SIG-M5 (cell line): ENCODE measurements around the gene VEZF1.

Experiments
- DNase-seq: peaks from one replicate; lab custom pipeline; 2025; lab: John Stamatoyannopoulos, UW

Gene VEZF1

DNA sequence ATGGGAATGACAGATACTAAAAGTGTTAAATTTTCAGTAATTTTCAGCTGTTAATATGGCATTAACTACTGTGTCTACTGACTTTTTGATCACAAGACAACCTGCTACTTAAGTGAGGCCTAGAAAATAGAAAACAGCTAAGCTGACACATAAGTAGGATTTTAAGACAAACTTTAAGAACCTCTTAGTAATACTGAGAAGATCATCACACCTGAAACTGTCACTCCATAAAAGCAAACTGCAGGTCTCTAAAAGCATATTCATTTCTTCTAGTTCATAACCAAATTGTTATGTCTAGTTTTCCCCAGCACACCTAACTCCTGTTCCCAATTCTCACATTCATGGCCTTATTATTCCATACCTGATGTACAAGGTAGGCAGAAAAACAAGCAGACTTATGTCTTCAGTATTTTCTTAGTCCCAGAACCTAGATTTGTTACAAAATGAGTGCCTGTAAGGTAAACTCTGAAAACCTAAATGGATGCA lies 11.0 kb upstream of the VEZF1 start:
- no peak for DNase-seq

DNA sequence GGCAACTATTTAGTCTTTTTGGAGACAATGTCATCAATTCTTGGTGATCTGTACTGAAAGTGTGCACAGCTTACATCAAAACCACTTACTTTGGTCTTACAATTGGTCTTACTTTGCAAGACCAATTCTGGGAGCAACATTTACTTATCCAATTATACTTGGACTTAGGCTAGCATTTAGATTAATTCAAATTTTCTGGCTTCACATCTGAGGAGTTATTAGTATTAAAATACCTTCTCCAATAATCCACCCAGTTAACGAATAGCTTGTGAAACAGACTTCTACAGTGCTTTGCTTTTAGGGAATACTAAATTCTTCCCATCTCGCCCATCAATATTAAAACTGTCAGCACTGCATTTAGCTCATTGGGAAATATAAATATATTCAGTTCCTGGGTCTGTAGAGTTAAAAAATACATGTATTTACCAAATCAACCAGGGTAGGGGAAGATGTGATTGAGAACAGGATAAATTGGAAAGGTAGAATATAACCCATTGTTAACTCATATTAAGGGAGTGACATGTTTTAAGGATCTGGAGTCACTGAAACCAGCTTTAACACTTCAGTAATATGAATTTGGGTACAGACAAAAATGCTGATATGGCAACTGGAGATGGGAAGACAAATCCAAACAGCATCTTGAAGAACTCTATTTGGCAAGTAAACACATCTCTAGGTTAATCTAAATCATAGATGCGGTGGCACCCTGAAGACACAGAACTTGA lies 9.2 kb upstream of the VEZF1 start:
- no peak for DNase-seq

DNA sequence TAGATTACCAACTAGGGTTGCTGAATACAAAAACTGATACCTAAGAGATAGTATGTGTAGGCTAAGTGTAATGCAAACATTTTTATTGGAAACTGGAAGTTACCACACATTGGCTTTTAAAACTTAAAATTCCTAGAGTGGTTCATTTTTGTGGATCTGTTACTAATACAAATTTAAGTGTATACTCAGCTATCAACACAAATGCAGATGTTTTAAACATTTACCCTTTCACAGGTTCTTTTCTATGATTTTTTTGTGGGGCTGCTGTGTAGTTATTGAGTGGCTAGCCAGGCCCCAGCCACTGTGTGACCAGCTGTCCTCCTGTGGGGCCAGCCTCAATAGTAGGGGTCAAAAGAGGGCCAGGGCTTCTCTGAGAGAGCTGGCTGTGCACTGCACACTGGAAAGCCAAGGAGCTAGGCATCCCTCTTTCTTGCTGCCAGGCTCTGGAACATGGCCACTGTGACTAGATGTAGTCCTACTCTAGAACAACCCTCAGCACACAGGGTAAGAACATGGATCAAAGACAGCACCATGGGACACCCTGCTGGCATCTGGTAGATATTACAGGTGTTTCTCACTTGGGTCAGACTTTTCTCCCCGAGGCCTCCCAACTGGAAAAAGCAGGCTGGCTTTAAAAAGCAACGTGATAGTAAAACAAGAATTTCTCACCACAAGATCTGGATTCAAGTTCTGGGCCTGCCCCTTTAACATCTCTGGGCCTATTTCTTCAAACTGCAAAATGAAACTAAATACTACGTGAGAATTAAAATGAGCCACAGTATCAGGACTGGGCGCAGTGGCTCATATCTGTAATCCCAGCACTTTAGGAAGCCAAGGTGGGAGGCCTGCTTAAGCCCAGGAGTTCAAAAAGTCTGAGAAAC lies 7.3 kb upstream of the VEZF1 start:
- no peak for DNase-seq

DNA sequence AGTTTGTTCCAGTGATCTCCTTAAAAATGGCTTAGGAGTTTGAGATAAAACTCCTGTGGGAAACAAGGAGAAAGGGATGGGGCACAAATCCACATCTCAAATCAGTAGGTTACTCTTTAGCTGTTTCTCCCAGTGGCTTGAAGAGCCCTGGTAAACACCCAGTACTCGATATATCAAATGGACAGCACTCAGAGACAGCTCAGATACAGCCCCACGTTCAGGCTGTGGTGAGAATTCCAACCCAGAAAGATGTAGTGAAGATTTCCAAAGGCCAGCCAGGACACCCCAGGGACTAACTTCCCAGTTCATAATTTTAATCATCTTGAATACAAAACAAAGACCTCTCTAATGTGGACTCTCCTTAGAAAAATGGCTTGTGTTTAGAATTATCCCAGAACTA lies 6.4 kb upstream of the VEZF1 start:
- no peak for DNase-seq

DNA sequence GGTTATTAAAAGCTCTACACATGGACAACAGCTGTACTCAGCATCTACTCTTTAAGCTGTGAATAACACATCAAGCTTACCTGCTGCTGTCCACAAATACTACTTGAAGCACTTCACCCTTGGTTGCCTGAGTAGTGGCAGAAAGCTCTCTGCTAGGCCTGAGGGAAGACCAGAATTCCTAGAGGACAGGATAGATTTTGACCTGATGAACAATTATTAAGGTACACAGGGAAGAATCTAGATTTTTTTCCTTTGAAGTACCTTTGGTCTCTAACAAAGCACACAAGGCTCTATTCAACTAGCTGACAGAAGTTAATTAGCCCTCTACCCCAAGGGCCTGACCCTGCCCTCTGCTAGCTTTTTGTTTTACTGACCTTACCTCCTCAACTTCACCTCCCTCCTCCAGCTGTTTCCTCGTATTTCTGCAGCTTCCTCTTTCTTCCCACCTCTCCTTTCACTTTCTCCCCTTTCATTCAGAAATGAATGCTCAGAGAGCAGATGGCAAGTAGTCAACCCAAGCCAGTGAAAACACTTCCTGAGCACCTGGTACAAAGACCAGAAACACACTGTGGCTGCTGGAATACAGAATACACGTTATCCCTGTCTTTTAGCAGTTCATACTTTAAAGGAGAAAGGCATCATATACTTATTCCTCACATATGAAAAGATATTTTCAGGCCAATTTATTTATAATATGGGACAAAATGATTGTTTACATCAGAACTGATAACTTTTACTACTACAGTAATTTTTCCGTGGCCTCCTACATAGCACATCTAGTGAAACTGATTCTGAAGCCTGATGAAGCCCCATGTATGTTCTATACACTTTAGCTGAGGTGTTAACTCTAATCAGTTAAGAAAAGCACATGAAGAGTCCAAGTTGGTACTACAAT lies 5.7 kb upstream of the VEZF1 start:
- DNase-seq, result no peak

DNA sequence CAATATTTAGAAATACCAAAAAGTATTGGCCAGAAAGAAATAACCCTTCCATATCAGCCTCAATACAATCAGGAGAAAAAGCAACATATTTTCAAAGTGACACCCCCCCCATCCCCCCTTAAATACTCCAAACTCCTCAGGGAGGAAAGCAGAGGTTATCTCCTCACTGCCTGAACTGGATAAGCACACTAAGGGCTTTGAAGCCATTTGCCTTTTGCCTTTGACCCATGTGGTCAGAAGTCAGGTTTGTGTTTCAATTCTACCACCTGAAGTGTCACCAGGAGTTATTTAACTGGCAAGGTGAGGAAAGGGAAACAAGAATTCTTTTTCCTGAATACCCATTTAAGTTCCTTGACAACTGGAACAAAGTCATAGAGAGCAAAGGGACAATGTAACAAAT lies 3.5 kb upstream of the VEZF1 start:
- no peak for DNase-seq

DNA sequence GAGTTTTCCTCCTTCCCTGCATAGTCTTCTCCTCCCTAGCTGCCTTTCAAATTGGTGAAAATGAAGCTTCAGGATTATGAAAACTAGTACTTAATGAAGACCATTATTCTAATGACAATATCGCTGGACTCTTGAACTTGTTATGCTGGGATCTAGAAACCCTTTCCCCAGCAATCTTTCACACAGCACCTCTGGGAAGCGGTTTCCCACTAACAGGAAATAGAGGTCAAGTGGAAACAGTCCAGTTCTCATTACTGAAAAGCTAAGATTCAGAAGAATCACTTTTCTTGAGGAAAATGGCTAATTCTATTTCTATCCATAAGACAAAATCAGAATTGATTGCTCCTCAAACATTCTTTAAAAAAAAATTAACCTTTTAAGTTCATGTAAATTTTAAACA lies 2.0 kb upstream of the VEZF1 start:
- no peak for DNase-seq

DNA sequence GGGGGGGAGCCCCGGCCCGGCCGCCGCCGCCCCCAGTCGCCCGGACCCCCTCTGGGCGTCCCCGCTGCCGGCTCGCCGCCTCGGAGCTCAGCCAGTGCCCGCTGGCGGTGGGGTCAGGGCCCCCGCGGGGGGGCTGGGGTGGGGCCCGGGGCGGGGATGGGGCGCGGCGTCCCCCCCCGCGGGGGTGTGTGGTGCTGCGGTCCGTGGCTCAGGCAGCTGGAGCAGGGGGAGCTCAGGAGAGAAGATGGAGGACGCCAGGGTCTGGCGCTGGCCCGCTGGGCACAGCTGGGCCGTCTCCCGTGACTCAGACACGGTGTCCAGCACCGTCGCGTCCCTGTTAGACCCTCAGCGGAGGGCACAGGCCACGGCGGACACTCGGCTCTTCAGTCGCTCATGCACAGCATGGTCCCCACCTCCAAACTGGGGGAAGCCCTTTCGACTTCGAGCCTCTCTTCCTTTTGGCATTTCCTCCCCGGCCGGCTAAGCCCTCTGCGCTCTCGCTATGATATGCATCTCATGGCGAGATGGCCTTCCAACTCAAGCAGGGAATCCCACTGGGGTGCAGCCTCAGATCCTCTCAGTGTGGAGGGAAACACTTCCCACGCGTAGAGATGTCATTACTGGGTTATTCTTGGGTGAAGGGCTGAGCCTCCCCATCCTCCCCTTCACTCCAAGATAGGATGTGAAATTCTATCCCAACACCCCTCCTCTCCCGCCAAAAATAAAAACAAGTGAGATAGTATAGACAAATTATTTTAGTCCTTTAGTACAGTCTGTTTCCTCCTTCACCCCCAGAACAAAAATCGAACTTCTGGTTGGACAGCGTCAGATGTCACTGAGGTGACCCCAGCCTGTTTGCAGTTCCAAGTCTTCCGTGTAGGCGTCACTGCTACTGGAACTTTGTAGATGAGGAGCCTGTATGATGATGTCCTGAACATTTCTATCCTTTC lies 522 bp upstream of the VEZF1 start:
- no peak for DNase-seq

DNA sequence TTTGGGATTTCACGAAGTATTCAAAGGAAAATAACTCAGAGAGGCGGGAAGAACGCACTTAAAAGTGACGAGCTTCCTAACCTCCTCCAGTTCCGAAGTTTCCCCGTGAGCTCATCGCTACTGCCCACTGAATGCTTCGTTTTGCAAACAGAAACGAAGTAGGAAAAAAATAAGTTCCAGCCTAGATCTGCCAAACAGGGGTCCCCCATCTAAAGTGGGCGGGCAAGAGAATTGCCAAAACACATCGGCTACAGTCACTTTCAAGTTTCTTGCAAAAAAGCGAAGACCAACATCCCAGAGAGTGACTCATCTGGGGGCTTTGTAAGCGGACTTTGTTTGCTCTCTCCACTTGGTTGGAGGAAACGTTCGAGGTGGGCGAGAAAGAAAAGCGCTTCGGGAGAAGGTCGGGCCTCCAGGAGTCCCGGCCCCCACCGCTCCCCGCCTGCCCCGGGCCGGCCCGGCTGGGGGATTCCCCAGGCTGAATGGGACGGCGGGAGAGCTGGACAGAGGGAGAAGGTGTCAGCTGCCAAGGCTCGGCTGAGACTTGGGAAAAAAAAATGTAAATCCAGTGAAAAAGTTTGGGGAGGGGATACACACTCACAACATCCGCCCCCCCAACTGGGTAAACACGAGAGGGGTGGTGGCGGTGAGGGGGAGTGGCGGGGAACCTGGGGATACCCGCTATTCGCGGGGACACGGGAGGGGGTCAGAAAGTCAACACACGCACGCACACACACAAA lies 1.0 kb downstream of the VEZF1 start:
- no peak for DNase-seq

DNA sequence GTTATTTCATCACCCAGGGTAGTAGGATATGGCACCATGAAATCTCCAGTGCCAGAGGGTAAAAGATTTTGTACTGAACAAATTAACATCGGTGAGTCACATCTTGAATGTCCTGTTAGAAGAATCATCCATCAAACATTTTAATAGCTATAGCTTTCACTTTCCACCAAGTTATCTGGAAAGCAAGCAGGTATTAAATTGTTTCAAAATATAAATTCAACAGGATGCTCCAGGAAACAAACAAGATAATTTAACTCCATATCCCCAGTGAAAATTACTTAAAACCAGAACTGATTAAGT lies 2.4 kb downstream of the VEZF1 start:
- DNase-seq, result no peak

DNA sequence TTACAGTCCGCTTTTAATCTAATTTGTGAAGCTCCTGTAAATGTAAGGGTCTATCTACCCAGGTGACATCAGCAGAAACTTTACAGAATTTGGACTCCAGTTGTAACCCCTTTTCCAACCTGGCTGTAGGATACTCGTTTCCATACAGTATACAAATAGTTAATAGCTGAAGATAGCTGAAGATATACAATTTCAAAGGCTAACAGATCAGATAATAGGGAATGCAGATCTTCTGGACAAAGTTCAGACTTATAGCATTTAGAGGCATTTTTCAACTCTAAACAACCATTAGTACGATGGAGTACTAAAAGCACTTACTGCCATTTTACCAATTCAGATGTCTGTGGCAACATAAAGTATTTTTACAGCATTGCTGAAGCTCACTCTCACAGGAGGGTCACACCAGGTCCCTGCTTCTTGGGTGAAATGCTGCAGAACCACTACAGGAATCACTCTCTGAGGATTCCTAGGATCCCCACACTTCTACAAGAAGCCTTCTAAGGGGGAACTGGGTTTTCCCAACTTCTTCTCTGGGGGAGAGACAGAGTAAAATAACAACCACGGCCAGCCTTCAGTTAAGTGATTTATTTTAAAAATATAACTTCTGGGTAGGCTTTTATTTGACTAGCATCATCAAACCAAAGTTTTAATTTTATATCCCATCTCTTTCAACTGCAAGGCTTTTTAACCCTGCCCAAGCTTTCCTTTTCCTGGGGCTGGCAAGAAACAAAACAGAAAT lies 2.9 kb downstream of the VEZF1 start:
- no peak for DNase-seq

DNA sequence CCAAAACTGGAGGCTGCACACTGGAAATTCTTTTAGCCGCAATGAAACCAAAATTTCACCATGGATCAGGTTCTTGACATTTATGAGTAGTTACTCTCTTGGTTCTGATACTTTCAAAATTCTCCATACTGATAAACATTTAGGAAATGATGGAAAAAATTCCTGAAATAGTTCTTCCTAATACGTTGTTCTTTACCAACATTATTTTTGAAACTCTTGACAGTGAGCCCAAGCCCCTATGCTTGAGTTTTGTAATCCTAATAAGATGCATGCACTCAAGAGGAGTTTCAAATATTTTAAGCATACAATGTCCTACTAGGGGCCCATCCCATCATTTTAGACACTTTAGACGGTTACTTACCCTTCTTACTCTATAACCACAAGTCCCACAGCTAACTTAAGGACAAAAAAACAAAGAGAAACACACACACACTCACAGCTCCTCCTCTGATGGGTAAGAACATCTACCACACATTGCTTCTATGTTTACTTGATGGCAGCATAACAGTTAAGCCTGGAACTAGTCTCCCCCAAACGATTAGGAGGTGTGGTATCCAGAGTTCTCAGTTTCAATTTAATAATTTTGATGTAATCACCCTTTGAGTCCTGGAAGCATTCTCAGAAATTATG lies 3.7 kb downstream of the VEZF1 start:
- no peak for DNase-seq

DNA sequence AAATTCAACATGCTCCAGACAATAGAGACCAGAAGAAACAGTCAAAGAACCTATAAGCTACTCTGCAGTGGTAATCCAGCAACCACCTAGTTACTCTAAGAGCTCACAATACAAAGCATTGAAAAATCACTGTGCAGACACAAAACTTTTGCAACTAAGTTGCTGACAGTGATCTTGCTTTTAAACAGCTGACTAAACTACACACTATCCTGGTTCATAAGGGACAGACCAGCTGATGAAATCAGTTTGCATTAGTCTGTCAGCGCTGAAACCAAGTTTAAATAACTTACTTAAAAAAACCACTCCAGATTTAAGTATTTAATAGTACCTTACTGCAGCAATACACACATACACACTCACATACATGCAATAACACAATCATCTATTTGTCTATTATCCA lies 4.6 kb downstream of the VEZF1 start:
- DNase-seq, result no peak

DNA sequence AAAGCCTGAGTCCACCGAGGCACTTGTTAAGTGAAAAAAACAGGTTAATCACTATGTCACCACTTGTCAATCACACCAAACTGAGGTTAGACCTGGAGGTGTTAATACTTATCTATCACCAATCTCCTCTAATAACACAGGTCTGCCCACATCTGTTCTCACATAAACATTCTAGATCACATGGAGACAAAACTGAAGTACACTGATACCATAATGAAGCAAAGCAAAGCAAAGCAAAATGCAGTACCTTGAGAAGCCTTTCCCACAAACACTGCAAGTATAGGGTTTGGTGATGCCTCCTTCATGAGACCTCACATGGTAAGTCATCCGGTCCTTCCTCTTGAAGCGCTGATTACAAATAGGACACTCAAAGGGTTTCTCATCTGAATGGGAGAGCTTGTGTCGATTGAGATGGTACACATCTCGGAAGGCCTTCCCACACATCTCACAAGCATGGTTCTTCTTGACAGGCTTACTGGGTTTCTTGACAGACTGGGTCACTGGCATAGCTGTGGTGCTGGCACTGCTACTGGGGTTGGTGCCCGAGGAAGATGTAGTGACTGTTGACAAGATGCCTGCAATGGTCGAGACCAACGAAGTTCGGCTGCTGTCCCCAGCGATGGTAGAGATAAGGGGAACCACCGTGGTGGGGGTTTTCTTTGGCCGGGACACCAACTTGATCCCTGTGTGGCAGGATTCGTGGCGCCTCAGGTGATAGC lies 5.4 kb downstream of the VEZF1 start:
- no peak for DNase-seq

DNA sequence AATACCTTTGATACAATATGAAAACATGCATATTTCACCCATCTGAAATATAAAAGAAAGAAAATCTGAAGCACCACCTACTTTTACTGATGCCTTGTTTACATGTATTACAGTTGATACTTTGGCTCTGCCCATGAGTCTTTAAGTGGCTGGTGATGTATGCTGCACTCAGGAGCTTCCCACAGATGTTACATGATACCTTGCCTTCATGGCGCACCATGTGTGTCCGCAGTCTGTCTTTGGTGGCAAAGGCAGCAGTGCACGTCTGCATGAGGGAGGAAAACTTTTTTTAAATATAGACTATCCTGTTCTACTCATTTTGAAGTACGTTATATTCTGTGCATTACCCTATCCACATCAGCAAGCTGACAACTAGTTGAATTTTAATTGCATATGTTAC lies 7.5 kb downstream of the VEZF1 start:
- DNase-seq, result no peak

DNA sequence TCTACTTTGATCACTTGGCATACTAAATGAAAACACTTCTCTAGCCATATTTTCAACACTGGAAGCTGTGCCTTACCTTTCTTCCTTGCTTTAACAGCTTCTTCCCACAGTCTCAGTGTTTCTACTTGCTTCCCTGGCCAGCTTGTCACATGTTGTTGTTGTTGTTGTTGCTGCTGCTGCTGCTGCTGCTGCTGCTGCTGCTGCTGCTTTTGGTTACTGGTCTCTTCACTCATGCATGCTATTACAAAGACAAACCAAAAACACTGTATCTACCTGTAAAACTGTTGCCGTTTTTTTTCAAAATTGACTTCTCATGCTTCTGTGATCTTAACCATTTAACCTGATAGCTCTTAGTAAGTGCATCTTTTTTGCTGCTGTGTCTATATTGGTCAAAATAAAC lies 9.0 kb downstream of the VEZF1 start:
- no peak for DNase-seq

DNA sequence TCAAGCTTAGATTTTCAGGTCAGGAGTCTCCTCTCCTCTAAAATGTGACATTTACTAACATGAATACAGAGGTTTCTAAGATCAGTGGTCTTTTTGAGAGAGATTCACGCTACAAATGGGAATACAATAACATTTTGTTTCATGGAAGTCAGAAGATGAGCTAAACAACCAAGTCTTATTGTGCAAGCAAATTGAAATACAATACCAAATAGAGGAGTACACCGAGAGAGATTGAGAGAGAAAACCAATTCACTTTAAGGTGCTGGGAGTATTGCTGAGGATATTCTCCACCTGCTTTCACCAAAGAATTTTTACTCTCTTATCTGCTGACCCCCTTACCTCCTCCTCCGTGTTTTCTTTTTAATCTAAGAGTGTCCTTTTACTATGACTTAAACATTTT lies 11.5 kb downstream of the VEZF1 start:
- no peak for DNase-seq

DNA sequence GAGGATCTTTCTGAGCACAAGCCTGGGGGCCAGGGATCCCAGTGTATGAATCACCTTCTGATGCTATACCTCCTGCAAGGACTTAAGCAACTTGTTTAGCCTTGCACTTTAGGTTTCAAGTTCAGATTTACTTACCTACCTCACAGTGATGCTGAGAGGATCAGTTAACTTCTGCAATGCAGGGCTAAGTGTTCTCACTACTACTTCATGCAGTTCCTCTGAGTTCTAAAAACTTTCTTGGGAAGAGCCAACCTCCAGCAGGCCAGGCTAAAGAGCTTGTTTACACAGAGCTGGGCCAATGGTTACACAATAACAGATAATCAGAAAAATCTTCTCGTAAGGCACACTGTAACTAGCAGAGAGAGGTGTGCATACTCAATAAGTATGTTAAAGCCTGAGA lies 13.0 kb downstream of the VEZF1 start:
- DNase-seq, result no peak
